A549 (cell line): ENCODE measurements around the gene ARPP21. TPM values are rescaled to one million over a fixed set of nuclear protein-coding genes. Genes with fewer than 3 reads are reported as not detected.
A peak's percentile ranks its signal among the peaks of the same experiment; 100 is the strongest.

ENCODE experiments used
- ATAC-seq, 2 experiments: fragments of 200-7000 bp in 1 of 2; fragments of >200 bp in 1 of 2; cut with Nextera tagmentation in 1 of 2; cut with Tn5 transposase in 1 of 2; 3 replicates each; pipeline versions ENCODE4 v1.8.0 to v1.9.1; 2018 to 2020; ENCODE audit warnings: mild to moderate bottlenecking in 1 of 2, moderate library complexity in 1 of 2
- CTCF ChIA-PET: fragments of 300-600 bp; sonication (Branson Sonifier 250); formaldehyde crosslinking; extraction: SDS; loops from one replicate; lab custom pipeline; 2021; ENCODE audit warnings: antibody characterized with exemption, inconsistent platforms; lab: Yijun Ruan, JAX
- POLR2A ChIA-PET: fragments of 350-600 bp; formaldehyde crosslinking; extraction: SDS; loops from one replicate; lab custom pipeline; 2021; ENCODE audit warnings: antibody characterized with exemption, inconsistent platforms; lab: Yijun Ruan, JAX
- DNase-seq, 2 experiments: peaks; one replicate each; pipeline versions ENCODE4 v3.0.0 to v3.0.0-alpha.2; 2011 to 2016; ENCODE audit warnings: low read depth in 1 of 2, low spot score in 1 of 2
- FAIRE-seq: peaks from 2 replicates; lab custom pipeline; 2011; peaks lifted over from hg19 to GRCh38; lab: Jason Lieb, UNC
- H3K27ac ChIP-seq, 2 experiments: fragments of >200 bp; sonication (Bioruptor Twin); formaldehyde crosslinking; 3 replicates each; pipeline ENCODE4 v1.5.1; 2016 to 2017
- H3K4me1 ChIP-seq: fragments of >200 bp; sonication (Bioruptor Twin); formaldehyde crosslinking; 3 replicates; pipeline ENCODE4 v1.6.1; 2016
- H3K4me2 ChIP-seq: fragments of >200 bp; sonication (Bioruptor Twin); formaldehyde crosslinking; 3 replicates; pipeline ENCODE4 v1.6.1; 2016
- H3K4me3 ChIP-seq: fragments of >200 bp; sonication (Bioruptor Twin); formaldehyde crosslinking; 3 replicates; pipeline ENCODE4 v1.5.1; 2016
- H3K9me3 ChIP-seq: fragments of >200 bp; sonication (Bioruptor Twin); formaldehyde crosslinking; 3 replicates; pipeline ENCODE4 v1.6.1; 2016
- BHLHE40 ChIP-seq: IDR thresholded peaks from 2 replicates; pipeline ENCODE4 v1.6.1; 2012; ENCODE audit warnings: low read depth, low read length, inconsistent platforms
- CBX2 ChIP-seq: fragments of 200-600 bp; sonication (generic); IDR thresholded peaks from 2 replicates; pipeline ENCODE4 v1.6.1; 2016; ENCODE audit warnings: low read depth, mild to moderate bottlenecking, borderline replicate concordance
- EHF ChIP-seq: fragments of 250-450 bp; sonication (Bioruptor Pico); IDR thresholded peaks from 2 replicates; pipeline ENCODE4 v1.5.0; 2020; ENCODE audit warnings: mild to moderate bottlenecking
- EHMT2 ChIP-seq: fragments of 200-600 bp; sonication (generic); IDR thresholded peaks from 2 replicates; pipeline ENCODE4 v1.6.1; 2016; ENCODE audit warnings: antibody characterized with exemption, low read depth, mild to moderate bottlenecking, moderate library complexity
- EP300 ChIP-seq, 2 experiments: fragments of >200 bp; sonication (Bioruptor Twin); formaldehyde crosslinking; IDR thresholded peaks; 2 replicates in 1 of 2; 3 replicates in 1 of 2; pipeline ENCODE4 v1.6.1; 2016 to 2017
- FOSL2 ChIP-seq, 2 experiments: fragments of 450-650 bp in 1 of 2; fragments of >200 bp in 1 of 2; sonication (Bioruptor Twin) in 1 of 2; formaldehyde crosslinking; IDR thresholded peaks; 2 replicates each; pipeline versions ENCODE4 v1.5.0 to v1.6.1; 2016 to 2020; ENCODE audit warnings: mild to moderate bottlenecking in 1 of 2, moderate library complexity in 1 of 2
- FOXS1 ChIP-seq: fragments of 250-450 bp; sonication (Bioruptor Pico); IDR thresholded peaks from 2 replicates; pipeline ENCODE4 v1.5.0; 2020; ENCODE audit warnings: mild to moderate bottlenecking, moderate library complexity
- HDAC2 ChIP-seq: fragments of 200-600 bp; sonication (generic); IDR thresholded peaks from 2 replicates; pipeline ENCODE4 v1.6.1; 2016
- HEYL ChIP-seq: fragments of 250-450 bp; sonication (Bioruptor Pico); IDR thresholded peaks from 2 replicates; pipeline ENCODE4 v1.8.0; 2021; ENCODE audit warnings: mild to moderate bottlenecking, moderate library complexity
- HMGXB4 ChIP-seq: fragments of 250-450 bp; sonication (Bioruptor Pico); IDR thresholded peaks from 2 replicates; pipeline ENCODE4 v1.5.0; 2021; ENCODE audit warnings: mild to moderate bottlenecking, moderate library complexity, borderline replicate concordance
- HOXA7 ChIP-seq: fragments of 250-450 bp; sonication (Bioruptor Pico); IDR thresholded peaks from 2 replicates; pipeline ENCODE4 v1.5.0; 2020; ENCODE audit warnings: mild to moderate bottlenecking, moderate library complexity
- JUN ChIP-seq, 2 experiments: fragments of >200 bp; sonication (Bioruptor Twin); formaldehyde crosslinking; IDR thresholded peaks; 2 replicates in 1 of 2; 3 replicates in 1 of 2; pipeline ENCODE4 v1.6.1; 2016 to 2017
- JUNB ChIP-seq: fragments of >200 bp; sonication (Bioruptor Twin); formaldehyde crosslinking; IDR thresholded peaks from 2 replicates; pipeline ENCODE4 v1.6.1; 2016
- KDM5A ChIP-seq: fragments of 200-600 bp; sonication (generic); IDR thresholded peaks from 2 replicates; pipeline ENCODE4 v1.6.1; 2016; ENCODE audit warnings: antibody characterized with exemption, mild to moderate bottlenecking
- NPAS2 ChIP-seq: fragments of 250-450 bp; sonication (Bioruptor Pico); IDR thresholded peaks from 2 replicates; pipeline ENCODE4 v1.8.0; 2022; ENCODE audit warnings: mild to moderate bottlenecking, moderate library complexity, borderline replicate concordance
- POLR2AphosphoS2 ChIP-seq: conservative IDR thresholded peaks from 2 replicates; pipeline ENCODE4 v1.6.1; 2012; ENCODE audit warnings: low read length, improper control_type of control experiment, inconsistent platforms
- RARB ChIP-seq: fragments of 250-450 bp; sonication (Bioruptor Pico); IDR thresholded peaks from 2 replicates; pipeline ENCODE4 v1.8.0; 2021; ENCODE audit warnings: mild to moderate bottlenecking, moderate library complexity
- RFX5 ChIP-seq: fragments of 450-650 bp; IDR thresholded peaks from 2 replicates; pipeline ENCODE4 v1.7.1; 2014; ENCODE audit warnings: antibody characterized with exemption, mild to moderate bottlenecking, moderate library complexity
- RNF2 ChIP-seq: fragments of 200-600 bp; sonication (generic); IDR thresholded peaks from 2 replicates; pipeline ENCODE4 v1.6.1; 2016; ENCODE audit warnings: low read depth, mild to moderate bottlenecking, antibody characterized with exemption, moderate library complexity, borderline replicate concordance
- SMC3 ChIP-seq: fragments of >200 bp; sonication (Bioruptor Twin); formaldehyde crosslinking; IDR thresholded peaks from 3 replicates; pipeline ENCODE4 v1.6.1; 2018; ENCODE audit warnings: inconsistent platforms
- SREBF2 ChIP-seq: fragments of 450-650 bp; IDR thresholded peaks from 2 replicates; pipeline ENCODE4 v1.6.1; 2014; ENCODE audit warnings: mild to moderate bottlenecking, moderate library complexity
- TFCP2L1 ChIP-seq: fragments of 250-450 bp; sonication (Bioruptor Pico); IDR thresholded peaks from 2 replicates; pipeline ENCODE4 v1.5.0; 2021; ENCODE audit warnings: mild to moderate bottlenecking
- USF2 ChIP-seq: fragments of 450-650 bp; IDR thresholded peaks from 2 replicates; pipeline ENCODE4 v1.6.1; 2014; ENCODE audit warnings: antibody characterized with exemption
- ZSCAN20 ChIP-seq: fragments of 250-450 bp; sonication (Bioruptor Pico); IDR thresholded peaks from 2 replicates; pipeline ENCODE4 v1.8.0; 2022; ENCODE audit warnings: mild to moderate bottlenecking, moderate library complexity
- WGBS: methylation state at CpG from one replicate; pipeline ENCODE4 v1.1.6; 2017; ENCODE audit errors: missing lambda C conversion rate; 5-methylcytosine and 5-hydroxymethylcytosine counted together
- polyA plus RNA-seq, 4 experiments: library from polyadenylated mRNA; depleted of rRNA in 3 of 4; stranded (reverse); fragments of >200 nt; fragmentation: RNase III in 1 of 4; extraction: RNeasy Plus Mini Kit Qiagen cat#74134 plus additional on column Dnase treatment in 1 of 4; gene quantifications; 2 replicates in 3 of 4; 3 replicates in 1 of 4; pipeline ENCODE4 v1.2.3, GENCODE V29; 2011 to 2017
- TF ChIP-seq, protein P1 (sequence below): fragments of 150-350 bp; IDR thresholded peaks from 2 replicates; pipeline ENCODE4 v1.6.1; 2014; ENCODE audit warnings: low read depth, mild to moderate bottlenecking, low read length
- TF ChIP-seq, protein P2 (sequence below): fragments of 250-450 bp; sonication (Bioruptor Pico); IDR thresholded peaks from 2 replicates; pipeline ENCODE4 v1.5.0; 2020; ENCODE audit warnings: low read depth, mild to moderate bottlenecking, moderate library complexity
- TF ChIP-seq, protein P3 (sequence below): fragments of >200 bp; sonication (Bioruptor Twin); formaldehyde crosslinking; IDR thresholded peaks from 2 replicates; pipeline ENCODE4 v1.6.1; 2016

Gene ARPP21
- polyA plus RNA-seq, 2 of the 4 experiments (the other 2 are of a cell fraction): 0.03 TPM; not detected in 1

DNA sequence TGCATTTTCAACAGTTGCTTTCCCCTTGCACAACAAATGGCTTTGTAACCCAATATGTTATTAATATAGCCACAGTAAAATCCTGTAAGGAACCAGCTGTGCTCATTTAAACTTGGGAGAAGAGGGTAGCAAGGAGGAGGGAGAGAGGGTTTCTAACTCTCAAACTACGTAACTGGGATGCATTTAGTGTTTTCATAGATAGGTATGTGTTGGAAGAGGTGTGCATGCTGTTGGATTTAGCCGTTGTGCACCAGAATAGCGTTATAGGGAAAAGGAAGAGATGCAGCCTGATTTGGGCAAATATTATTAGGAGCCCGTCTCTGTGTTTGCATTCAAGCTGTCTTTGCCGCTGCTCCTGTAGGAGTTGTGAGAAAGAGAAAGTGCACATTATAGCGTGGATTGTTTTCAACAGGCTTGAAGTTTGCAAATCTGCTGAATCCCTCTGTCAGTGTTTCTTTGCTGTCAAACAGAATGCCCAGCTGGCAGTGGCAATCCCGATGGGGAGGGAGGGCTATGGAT is 39.4 kb downstream of the ARPP21 start:
- H3K27ac ChIP-seq: no peak overlapping the region
- H3K9me3 ChIP-seq: no peaks in the 10 kb centered on the region
- no peak overlapping the region for H3K4me3 ChIP-seq
- no peak for FAIRE-seq
- POLR2A ChIA-PET: no interaction called here
- no peak for TF ChIP-seq JUNB
- no peak for TF ChIP-seq CBX2
- TF ChIP-seq HMGXB4: no peak
- TF ChIP-seq EHMT2: no peak
- TF ChIP-seq HEYL (CRISPR knock-in tag): no peak
- TF ChIP-seq KDM5A: no peak
- TF ChIP-seq, protein P1, sequence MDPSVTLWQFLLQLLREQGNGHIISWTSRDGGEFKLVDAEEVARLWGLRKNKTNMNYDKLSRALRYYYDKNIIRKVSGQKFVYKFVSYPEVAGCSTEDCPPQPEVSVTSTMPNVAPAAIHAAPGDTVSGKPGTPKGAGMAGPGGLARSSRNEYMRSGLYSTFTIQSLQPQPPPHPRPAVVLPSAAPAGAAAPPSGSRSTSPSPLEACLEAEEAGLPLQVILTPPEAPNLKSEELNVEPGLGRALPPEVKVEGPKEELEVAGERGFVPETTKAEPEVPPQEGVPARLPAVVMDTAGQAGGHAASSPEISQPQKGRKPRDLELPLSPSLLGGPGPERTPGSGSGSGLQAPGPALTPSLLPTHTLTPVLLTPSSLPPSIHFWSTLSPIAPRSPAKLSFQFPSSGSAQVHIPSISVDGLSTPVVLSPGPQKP: no peak
- TF ChIP-seq NPAS2 (CRISPR knock-in tag): no peak
- TF ChIP-seq USF2: no peak
- no peak for TF ChIP-seq RNF2
- no peak for TF ChIP-seq HOXA7 (CRISPR knock-in tag)
- TF ChIP-seq EP300 (IDR thresholded peaks at IDR 0.05): no peak
- no peak for TF ChIP-seq BHLHE40
- no peak for TF ChIP-seq HDAC2
- TF ChIP-seq, all 56 proteins: peak for 0
- Histone ChIP-seq H3K4me2 (peak overlapping the region; percentile 39; the same call in 1 of the 3 replicates), H3K4me1 (no peaks in the 10 kb centered on the region)
- 18% methylated on average over 7 of the region's 7 CpGs for WGBS
- no peak for ATAC-seq
- CTCF ChIA-PET: interaction anchor here (0.5 kb wide), 3 partner anchors 22 to 1464 kb away, joined by 3 to 4 read pairs (median 3); no protein-coding TSS in a partner anchor
- no peak for DNase-seq

GRCh38 chr3:35679409-35680080 is 40.2 kb downstream of the ARPP21 start:
- ATAC-seq (no peak), DNase-seq (no peak), FAIRE-seq (no peak)
- H3K27ac ChIP-seq: no peak overlapping the region
- H3K4me1 ChIP-seq: no peaks in the 10 kb centered on the region
- TF ChIP-seq SMC3: no peak
- no peak for TF ChIP-seq POLR2AphosphoS2
- no peak for TF ChIP-seq RARB (CRISPR knock-in tag)
- TF ChIP-seq TFCP2L1 (CRISPR knock-in tag): no peak
- TF ChIP-seq, protein P2, sequence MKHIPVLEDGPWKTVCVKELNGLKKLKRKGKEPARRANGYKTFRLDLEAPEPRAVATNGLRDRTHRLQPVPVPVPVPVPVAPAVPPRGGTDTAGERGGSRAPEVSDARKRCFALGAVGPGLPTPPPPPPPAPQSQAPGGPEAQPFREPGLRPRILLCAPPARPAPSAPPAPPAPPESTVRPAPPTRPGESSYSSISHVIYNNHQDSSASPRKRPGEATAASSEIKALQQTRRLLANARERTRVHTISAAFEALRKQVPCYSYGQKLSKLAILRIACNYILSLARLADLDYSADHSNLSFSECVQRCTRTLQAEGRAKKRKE (CRISPR knock-in tag): no peak
- TF ChIP-seq RFX5: no peak
- no peak for TF ChIP-seq ZSCAN20
- no peak for TF ChIP-seq JUN (IDR thresholded peaks at IDR 0.05)
- TF ChIP-seq FOXS1 (CRISPR knock-in tag): no peak
- no peak for TF ChIP-seq EHMT2
- TF ChIP-seq, protein P3, sequence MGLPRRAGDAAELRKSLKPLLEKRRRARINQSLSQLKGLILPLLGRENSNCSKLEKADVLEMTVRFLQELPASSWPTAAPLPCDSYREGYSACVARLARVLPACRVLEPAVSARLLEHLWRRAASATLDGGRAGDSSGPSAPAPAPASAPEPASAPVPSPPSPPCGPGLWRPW: no peak
- no peak for TF ChIP-seq EHF (CRISPR knock-in tag)
- TF ChIP-seq SREBF2: no peak
- TF ChIP-seq FOSL2 (IDR thresholded peaks at IDR 0.05): no peak
- TF ChIP-seq FOSL2 (CRISPR knock-in tag; IDR thresholded peaks at IDR 0.05): no peak
- no peak for TF ChIP-seq KDM5A
- CTCF ChIA-PET: interaction anchor here (0.5 to 1.8 kb wide), 2 partner anchors 16 to 430 kb away, joined by 3 to 4 read pairs; no protein-coding TSS in a partner anchor
- H3K4me2 ChIP-seq: no peak overlapping the region
- POLR2A ChIA-PET: no interaction called here
- H3K4me3 ChIP-seq: no peak overlapping the region
- H3K9me3 ChIP-seq: no peaks in the 10 kb centered on the region
- 63% methylated on average over 14 of the region's 14 CpGs for WGBS
